GM23338 (cell line): Measurements from ENCODE around the gene SLC24A4. TPM values are rescaled to one million over a fixed set of nuclear protein-coding genes. Genes with fewer than 3 reads are reported as not detected.

Experiments
- ATAC-seq: fragments of 200-7000 bp; cut with Tn5 transposase; 3 replicates; pipeline ENCODE4 v1.9.1; 2020
- DNase-seq: peaks from one replicate; pipeline ENCODE4 v3.0.0-alpha.2; 2015; ENCODE audit warnings: low spot score
- H2AFZ ChIP-seq: fragments of 200-600 bp; sonication (generic); 2 replicates; pipeline ENCODE4 v1.8.0; 2016; ENCODE audit warnings: antibody characterized with exemption, mild to moderate bottlenecking, moderate library complexity
- H3F3A ChIP-seq: fragments of 200-600 bp; sonication (generic); replicated peaks from 2 replicates; pipeline ENCODE4 v1.8.0; 2017; ENCODE audit warnings: antibody characterized with exemption, mixed run types, low read depth
- H3K27ac ChIP-seq: fragments of 200-600 bp; sonication (generic); 2 replicates; pipeline ENCODE4 v1.6.1; 2016; ENCODE audit warnings: low read depth
- H3K27me3 ChIP-seq: fragments of 200-600 bp; sonication (generic); 2 replicates; pipeline ENCODE4 v1.8.0; 2016; ENCODE audit warnings: mild to moderate bottlenecking, mixed run types, moderate library complexity; ENCODE audit not compliant: insufficient read depth
- H3K36me3 ChIP-seq: fragments of 200-600 bp; sonication (generic); 2 replicates; pipeline ENCODE4 v1.8.0; 2016; ENCODE audit warnings: mild to moderate bottlenecking; ENCODE audit not compliant: insufficient read depth
- H3K4me1 ChIP-seq: fragments of 200-600 bp; sonication (generic); 2 replicates; pipeline ENCODE4 v1.8.0; 2016; ENCODE audit warnings: mild to moderate bottlenecking, moderate library complexity; ENCODE audit not compliant: insufficient read depth
- H3K4me2 ChIP-seq: fragments of 200-600 bp; sonication (generic); 2 replicates; pipeline ENCODE4 v1.7.1; 2017; ENCODE audit warnings: mixed run types
- H3K4me3 ChIP-seq: fragments of 200-600 bp; sonication (generic); 2 replicates; pipeline ENCODE4 v1.6.1; 2016; ENCODE audit warnings: mixed run types
- H3K79me2 ChIP-seq: fragments of 200-600 bp; sonication (generic); replicated peaks from 2 replicates; pipeline ENCODE4 v1.8.0; 2017; ENCODE audit warnings: mild to moderate bottlenecking; ENCODE audit not compliant: insufficient read depth
- H3K9me2 ChIP-seq: fragments of 200-600 bp; sonication (generic); 2 replicates; pipeline ENCODE4 v1.8.0; 2017; ENCODE audit not compliant: insufficient read depth
- H4K20me1 ChIP-seq: fragments of 200-600 bp; sonication (generic); replicated peaks from 2 replicates; pipeline ENCODE4 v1.8.0; 2017; ENCODE audit warnings: mild to moderate bottlenecking; ENCODE audit not compliant: insufficient read depth
- H3K27ac Mint-ChIP-seq: 2 replicates; pipeline ENCODE4 v1.8.0; 2020; ENCODE audit warnings: inconsistent platforms, mild to moderate bottlenecking, moderate library complexity, mixed read lengths
- H3K27me3 Mint-ChIP-seq: 3 replicates; pipeline ENCODE4 v1.8.0; 2022; ENCODE audit warnings: low read depth, mild to moderate bottlenecking, moderate library complexity, mixed read lengths, inconsistent platforms; ENCODE audit not compliant: insufficient read depth, poor library complexity
- H3K36me3 Mint-ChIP-seq: 3 replicates; pipeline ENCODE4 v1.8.0; 2021; ENCODE audit warnings: low read depth, mild to moderate bottlenecking, inconsistent platforms, moderate library complexity, mixed read lengths
- H3K4me1 Mint-ChIP-seq: 3 replicates; pipeline ENCODE4 v1.8.0; 2020; ENCODE audit warnings: mild to moderate bottlenecking, inconsistent platforms, mixed read lengths
- H3K4me3 Mint-ChIP-seq: 3 replicates; pipeline ENCODE4 v1.8.0; 2021; ENCODE audit warnings: moderate library complexity, mild to moderate bottlenecking, inconsistent platforms, mixed read lengths
- H3K9me3 Mint-ChIP-seq: 3 replicates; pipeline ENCODE4 v1.8.0; 2020; ENCODE audit warnings: moderate library complexity, mild to moderate bottlenecking, inconsistent platforms, mixed read lengths
- CTCF ChIP-seq, 2 experiments: fragments of 200-600 bp in 1 of 2; sonication (generic) in 1 of 2; conservative IDR thresholded peaks; 2 replicates each; pipeline versions ENCODE4 v1.5.1 to v1.6.1; 2016 to 2017; ENCODE audit warnings: antibody characterized with exemption in 2 of 2, low read depth in 2 of 2, mild to moderate bottlenecking in 2 of 2, moderate library complexity in 1 of 2
- ETS1 ChIP-seq: IDR thresholded peaks from 2 replicates; pipeline ENCODE4 v1.6.1; 2016; ENCODE audit warnings: antibody characterized with exemption
- EZH2 ChIP-seq: fragments of 200-600 bp; sonication (generic); IDR thresholded peaks from one replicate; pipeline ENCODE4 v1.8.0; 2017; ENCODE audit warnings: antibody characterized with exemption, mild to moderate bottlenecking, low read depth; ENCODE audit not compliant: unreplicated experiment
- JUNB ChIP-seq: IDR thresholded peaks from one replicate; pipeline ENCODE4 v1.6.1; 2016; ENCODE audit warnings: antibody characterized with exemption; ENCODE audit not compliant: unreplicated experiment
- NANOG ChIP-seq: IDR thresholded peaks from 2 replicates; pipeline ENCODE4 v1.6.1; 2016; ENCODE audit warnings: antibody characterized with exemption, borderline replicate concordance
- POLR2AphosphoS5 ChIP-seq: IDR thresholded peaks from 2 replicates; pipeline ENCODE4 v1.6.1; 2016; ENCODE audit warnings: antibody characterized with exemption, low read depth
- STAT1 ChIP-seq: IDR thresholded peaks from one replicate; pipeline ENCODE4 v1.6.1; 2016; ENCODE audit warnings: antibody characterized with exemption; ENCODE audit not compliant: unreplicated experiment
- ZNF114 ChIP-seq: fragments of 250-450 bp; sonication (Bioruptor Pico); IDR thresholded peaks from 2 replicates; pipeline ENCODE4 v1.5.0; 2020; ENCODE audit warnings: mild to moderate bottlenecking, moderate library complexity
- ZNF331 ChIP-seq: fragments of 250-450 bp; sonication (Bioruptor Pico); IDR thresholded peaks from 2 replicates; pipeline ENCODE4 v1.5.0; 2020; ENCODE audit warnings: low read depth, mild to moderate bottlenecking, moderate library complexity
- polyA plus RNA-seq: library from polyadenylated mRNA; unstranded; fragments of >200 nt; fragmentation: Nextera tagmentation; extraction: Ambion mirVana; gene quantifications from 2 replicates; pipeline ENCODE4 v1.2.1, GENCODE V29; 2016
- total RNA-seq: library from RNA; depleted of rRNA; stranded (reverse); fragments of >200 nt; shearing (Covaris generic); gene quantifications from 2 replicates; pipeline ENCODE4 v1.2.3, GENCODE V29; 2014
- TF ChIP-seq, protein P1 (sequence below): IDR thresholded peaks from one replicate; pipeline ENCODE4 v1.6.1; 2018; ENCODE audit warnings: antibody characterized with exemption; ENCODE audit not compliant: unreplicated experiment

SLC24A4 gene
- total and polyA plus RNA-seq, 2 experiments from 2014 or later: 0.06 to 0.38 TPM

DNA sequence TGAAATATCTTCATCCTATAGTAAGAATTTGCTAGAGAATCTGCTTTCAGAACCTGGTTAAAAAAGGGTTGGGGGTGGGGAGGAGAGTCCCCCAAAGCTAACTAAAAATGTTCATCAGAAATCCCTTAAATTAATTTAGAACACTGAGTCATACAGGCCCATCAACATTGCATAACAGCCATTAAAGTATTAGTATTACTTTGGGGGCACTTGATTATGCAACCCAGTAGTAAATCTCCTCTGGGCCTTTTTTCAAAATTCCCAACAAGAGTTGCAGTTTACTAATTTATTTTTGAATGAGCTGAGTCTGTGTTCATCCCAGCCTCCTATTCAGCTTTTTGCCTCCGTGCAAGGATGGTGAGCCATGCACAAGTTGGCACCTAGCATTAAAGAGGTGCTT is 8.8 kb upstream of the SLC24A4 start:
- no peaks in the 10 kb centered on the region for H3K4me1 ChIP-seq
- H4K20me1 ChIP-seq: no peaks in the 10 kb centered on the region
- DNase-seq (no peak), ATAC-seq (no peak)
- Mint-ChIP-seq H3K36me3 (no peaks in the 10 kb centered on the region), H3K27me3 (peaks cover 2% of the 10 kb centered on the region), H3K4me1 (no peaks in the 10 kb centered on the region), H3K9me3 (no peaks in the 10 kb centered on the region), H3K27ac (no peak overlapping the region), H3K4me3 (no peak overlapping the region)
- no peak overlapping the region for H3K27ac ChIP-seq
- no peaks in the 10 kb centered on the region for H3F3A ChIP-seq
- no peak overlapping the region for H2AFZ ChIP-seq
- H3K4me3 ChIP-seq: no peak overlapping the region
- H3K36me3 ChIP-seq: no peaks in the 10 kb centered on the region
- H3K27me3 ChIP-seq: 0 out of 2 replicates have a peak, but pooled peaks cover 6% of the 10 kb centered on the region
- no peak overlapping the region for H3K4me2 ChIP-seq
- no peak for TF ChIP-seq ETS1
- no peak for TF ChIP-seq STAT1
- TF ChIP-seq EZH2: no peak
- TF ChIP-seq CTCF (conservative IDR thresholded peaks at IDR 0.05; ENCODE audit: low read depth in 2 of 2): no peak
- TF ChIP-seq, protein P1, sequence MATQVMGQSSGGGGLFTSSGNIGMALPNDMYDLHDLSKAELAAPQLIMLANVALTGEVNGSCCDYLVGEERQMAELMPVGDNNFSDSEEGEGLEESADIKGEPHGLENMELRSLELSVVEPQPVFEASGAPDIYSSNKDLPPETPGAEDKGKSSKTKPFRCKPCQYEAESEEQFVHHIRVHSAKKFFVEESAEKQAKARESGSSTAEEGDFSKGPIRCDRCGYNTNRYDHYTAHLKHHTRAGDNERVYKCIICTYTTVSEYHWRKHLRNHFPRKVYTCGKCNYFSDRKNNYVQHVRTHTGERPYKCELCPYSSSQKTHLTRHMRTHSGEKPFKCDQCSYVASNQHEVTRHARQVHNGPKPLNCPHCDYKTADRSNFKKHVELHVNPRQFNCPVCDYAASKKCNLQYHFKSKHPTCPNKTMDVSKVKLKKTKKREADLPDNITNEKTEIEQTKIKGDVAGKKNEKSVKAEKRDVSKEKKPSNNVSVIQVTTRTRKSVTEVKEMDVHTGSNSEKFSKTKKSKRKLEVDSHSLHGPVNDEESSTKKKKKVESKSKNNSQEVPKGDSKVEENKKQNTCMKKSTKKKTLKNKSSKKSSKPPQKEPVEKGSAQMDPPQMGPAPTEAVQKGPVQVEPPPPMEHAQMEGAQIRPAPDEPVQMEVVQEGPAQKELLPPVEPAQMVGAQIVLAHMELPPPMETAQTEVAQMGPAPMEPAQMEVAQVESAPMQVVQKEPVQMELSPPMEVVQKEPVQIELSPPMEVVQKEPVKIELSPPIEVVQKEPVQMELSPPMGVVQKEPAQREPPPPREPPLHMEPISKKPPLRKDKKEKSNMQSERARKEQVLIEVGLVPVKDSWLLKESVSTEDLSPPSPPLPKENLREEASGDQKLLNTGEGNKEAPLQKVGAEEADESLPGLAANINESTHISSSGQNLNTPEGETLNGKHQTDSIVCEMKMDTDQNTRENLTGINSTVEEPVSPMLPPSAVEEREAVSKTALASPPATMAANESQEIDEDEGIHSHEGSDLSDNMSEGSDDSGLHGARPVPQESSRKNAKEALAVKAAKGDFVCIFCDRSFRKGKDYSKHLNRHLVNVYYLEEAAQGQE: no peak
- no peak for TF ChIP-seq JUNB
- TF ChIP-seq POLR2AphosphoS5: no peak
- TF ChIP-seq ZNF114 (CRISPR knock-in tag): no peak
- no peak for TF ChIP-seq ZNF331 (CRISPR knock-in tag)
- TF ChIP-seq NANOG: no peak
- H3K79me2 ChIP-seq: no peaks in the 10 kb centered on the region
- H3K9me2 ChIP-seq: peaks cover 12% of the 10 kb centered on the region; the same call in 1 of the 2 replicates
